Middle frontal gyrus (tissue), 1 donor: ENCODE data around the gene PDE6G.

Source experiments
- DNase-seq: peaks from one replicate; pipeline ENCODE4 v3.0.0-alpha.2; 2015; ENCODE audit warnings: low spot score; ENCODE audit errors: extremely low spot score

Gene PDE6G

DNA sequence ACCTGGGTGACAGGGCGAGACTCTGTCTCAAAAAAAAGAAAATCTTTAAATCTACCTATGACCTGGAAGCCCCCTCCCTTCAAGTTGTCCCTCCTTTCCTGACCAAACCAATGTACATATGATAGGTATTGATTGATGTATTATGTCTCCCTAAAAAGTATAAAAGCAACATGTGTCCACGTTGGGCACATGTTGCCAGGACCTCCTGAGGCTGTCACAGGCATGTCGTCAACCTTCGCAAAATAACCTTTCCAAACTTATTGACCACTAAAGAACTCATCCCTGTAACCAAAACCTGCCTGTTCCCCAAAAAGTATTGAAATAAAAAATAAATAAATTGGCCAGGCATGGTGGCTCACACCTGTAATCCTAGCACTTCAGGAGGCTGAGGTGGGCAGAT is 5.7 kb upstream of the PDE6G start:
- no peak for DNase-seq

DNA sequence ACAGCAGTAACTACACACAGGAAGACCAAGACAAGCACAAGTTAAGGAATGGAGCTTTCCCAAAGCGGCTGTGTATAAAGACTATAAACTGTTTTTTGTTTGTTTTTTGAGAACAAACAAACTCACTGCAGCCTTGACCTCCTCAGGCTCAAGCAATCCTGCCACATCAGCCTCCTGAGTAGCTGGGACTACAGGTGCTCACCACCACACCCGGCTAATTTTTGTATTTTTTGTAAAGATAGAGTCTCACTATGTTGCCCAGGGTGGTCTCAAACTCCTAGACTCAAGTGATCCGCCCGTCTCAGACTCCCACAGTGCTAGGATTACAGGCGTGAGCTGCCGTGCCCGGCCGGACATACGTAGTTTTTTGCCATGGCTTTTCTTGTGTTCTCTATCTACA is 4.1 kb upstream of the PDE6G start:
- DNase-seq: no peak

DNA sequence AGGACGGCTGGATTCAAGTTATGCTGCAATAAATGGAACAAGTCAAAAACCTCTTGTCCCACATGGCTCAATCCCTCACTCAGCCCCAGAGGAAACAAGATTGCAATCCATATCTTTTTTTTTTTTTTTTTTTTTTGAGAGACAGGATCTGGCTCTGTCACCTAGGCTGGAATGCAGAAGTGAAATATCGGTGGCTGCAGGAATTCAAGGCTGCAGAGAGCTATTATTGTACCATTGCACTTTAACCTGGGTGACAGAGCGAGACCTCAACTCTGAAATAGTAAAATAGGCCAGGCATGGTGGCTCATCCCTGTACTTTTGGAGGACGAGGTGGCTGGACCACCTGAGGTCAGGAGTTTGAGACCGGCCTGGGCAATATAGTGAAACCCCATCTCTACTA is 2.7 kb upstream of the PDE6G start:
- no peak for DNase-seq

- no peak for DNase-seq
These were observed 493 bp upstream of the PDE6G start for GRCh38 chr17:81656835-81657234.

DNA sequence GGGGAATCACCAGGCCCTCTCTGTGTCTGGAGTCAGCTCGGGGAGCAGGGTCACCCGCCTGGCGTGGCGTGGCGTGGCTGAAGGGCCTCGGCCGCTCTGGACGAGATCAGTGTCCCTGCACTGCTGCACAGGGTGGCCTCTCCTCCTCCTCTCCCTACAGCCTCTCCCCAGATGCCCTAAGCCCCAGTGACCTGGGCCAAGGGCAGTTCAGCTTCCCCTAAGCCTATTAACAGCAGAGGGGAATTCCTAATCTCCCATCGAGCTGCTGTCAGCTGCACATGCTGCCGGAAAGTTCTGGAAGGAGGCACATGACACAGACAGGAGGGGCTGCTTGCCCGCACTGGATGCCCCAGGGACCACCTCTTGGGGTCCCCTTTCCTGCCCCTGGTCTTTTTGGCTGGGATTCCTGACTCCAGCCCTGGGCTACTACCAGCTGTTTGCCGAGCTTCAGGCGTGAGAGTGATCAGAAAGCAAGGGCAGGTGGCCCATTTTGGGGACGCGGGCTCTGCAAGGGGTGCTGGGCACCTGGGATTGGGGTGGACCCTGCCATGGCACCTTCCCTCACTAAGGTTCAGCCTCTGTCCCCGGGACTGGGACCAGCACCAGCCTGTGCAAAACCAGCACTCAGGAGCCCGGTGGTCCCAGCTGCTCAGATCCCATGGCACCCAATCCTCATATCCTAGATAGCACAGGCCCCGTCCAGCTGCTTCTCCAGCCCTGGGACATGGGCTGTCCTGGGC is 794 bp downstream of the PDE6G start:
- DNase-seq: no peak

GRCh38 chr17:81652906-81653771 is 3.2 kb downstream of the PDE6G start:
- DNase-seq: no peak

- DNase-seq: no peak
These were observed 4.7 kb downstream of the PDE6G start for GRCh38 chr17:81651692-81652091.

DNA sequence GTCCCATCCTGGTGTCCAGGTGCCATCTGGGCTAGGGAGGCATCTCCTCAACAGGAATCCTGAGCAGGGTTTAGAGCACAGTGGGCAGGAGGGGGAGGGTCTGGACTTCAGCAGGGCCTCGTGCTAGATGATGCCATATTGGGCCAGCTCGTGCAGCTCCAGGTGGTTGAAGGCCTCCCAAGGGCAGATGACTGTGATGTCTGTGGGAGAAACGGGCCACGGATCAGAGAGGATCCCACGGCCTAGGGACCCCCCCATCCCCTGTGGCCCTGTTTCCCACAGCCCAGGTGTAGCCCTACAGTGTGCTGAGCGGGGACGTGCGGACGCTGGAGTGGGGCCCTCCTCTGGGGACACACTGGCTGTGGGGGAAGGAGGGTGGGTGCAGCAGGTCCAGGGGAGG is 5.4 kb downstream of the PDE6G start:
- DNase-seq: no peak

DNA sequence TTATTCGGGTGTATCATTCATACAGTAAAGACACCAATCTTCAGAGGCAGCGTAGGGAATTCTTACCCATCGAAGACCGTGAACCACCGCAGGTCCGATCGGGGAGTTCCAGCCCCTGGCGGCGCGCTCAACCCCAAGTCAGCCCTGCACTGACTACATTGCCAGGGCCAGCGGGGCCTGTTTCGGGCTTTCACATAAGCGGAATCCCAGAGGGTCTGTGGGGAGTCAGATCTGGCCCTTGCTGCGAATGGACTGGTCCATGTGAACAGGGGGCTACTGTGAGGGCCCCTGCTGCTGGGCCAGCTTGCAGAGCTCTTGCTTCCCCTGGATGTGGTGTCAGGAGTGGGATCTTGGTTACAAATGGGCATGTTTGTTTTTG is 7.6 kb downstream of the PDE6G start:
- no peak for DNase-seq

DNA sequence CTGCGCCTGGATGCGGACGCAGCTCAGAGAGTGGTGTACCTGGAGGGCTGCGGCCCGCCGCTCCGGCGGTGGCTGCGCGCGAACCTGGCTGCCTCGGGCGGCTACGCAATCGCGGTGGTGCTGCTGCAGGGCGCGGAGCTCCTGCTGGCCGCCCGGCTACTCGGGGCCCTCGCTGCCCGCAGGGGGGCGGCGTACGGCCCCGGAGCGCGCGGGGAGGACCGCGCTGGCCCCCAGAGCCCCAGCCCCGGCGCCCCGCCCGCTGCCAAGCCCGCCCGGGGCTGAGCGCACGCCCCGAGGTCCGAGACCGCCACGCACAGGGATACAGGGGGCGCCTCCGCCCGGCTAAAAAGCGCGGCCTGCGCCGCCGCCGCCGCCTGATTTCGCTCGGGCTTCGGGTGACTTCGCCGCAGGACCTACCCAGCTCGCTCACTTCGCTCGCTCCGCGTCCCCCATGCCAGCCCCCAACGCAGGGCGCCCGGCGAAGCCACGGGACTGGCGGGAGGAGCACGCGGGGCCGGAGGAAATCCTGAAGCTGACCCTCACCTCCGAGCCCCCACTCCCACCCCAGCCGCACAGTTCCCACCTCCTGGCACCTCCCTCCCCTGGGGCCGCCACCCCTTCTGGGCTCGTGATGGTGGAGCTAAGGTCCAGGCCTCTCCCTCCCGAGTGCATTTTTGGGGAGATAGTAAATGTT is 8.2 kb downstream of the PDE6G start:
- DNase-seq: no peak

DNA sequence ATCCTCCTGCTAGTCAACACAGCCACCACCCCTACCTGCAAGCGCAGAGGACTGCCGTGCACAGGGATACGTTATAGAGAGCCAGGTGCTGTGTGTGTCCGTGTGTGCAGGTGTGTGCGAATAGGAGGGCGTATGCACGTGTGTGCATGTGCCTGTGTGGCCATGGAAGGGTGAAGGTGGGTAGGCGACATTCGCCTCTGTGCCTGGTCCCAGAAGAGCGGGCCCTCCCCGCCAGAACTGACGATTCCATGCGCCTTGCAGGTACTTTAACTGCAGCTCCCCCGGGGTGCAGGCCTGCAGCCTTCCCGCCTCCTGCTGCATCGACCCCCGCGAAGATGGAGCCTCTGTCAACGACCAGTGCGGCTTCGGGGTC is 8.7 kb downstream of the PDE6G start:
- DNase-seq: no peak

- DNase-seq: no peak
These were observed 9.3 kb downstream of the PDE6G start for GRCh38 chr17:81646869-81647600.

- DNase-seq: no peak
These were observed 11.1 kb downstream of the PDE6G start for GRCh38 chr17:81644976-81645952.

- no peak for DNase-seq
These were observed 11.8 kb downstream of the PDE6G start for GRCh38 chr17:81644496-81644895.

- DNase-seq: no peak
These were observed 14.4 kb downstream of the PDE6G start for GRCh38 chr17:81641825-81642489.

DNA sequence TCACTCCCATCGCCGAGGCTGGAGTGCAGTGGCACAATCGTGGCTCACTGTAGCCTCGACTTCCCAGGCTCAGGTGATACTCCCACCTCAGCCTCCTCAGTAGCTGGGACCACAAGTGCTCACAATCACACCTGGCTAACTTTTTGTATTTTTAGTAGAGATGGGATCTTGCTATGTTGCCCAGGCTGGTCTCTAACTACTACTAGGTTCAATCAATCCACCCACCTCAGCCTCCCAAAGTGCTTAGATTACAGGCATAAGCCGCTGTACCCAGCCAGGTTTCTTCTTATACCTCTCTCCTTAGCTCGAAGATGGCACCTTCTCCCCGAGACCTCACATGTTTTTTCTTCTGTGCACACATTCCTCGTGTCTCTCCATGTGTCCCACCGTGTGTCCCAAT is 16.3 kb downstream of the PDE6G start:
- no peak for DNase-seq

GRCh38 chr17:81638683-81639082 is 17.7 kb downstream of the PDE6G start:
- DNase-seq: no peak

DNA sequence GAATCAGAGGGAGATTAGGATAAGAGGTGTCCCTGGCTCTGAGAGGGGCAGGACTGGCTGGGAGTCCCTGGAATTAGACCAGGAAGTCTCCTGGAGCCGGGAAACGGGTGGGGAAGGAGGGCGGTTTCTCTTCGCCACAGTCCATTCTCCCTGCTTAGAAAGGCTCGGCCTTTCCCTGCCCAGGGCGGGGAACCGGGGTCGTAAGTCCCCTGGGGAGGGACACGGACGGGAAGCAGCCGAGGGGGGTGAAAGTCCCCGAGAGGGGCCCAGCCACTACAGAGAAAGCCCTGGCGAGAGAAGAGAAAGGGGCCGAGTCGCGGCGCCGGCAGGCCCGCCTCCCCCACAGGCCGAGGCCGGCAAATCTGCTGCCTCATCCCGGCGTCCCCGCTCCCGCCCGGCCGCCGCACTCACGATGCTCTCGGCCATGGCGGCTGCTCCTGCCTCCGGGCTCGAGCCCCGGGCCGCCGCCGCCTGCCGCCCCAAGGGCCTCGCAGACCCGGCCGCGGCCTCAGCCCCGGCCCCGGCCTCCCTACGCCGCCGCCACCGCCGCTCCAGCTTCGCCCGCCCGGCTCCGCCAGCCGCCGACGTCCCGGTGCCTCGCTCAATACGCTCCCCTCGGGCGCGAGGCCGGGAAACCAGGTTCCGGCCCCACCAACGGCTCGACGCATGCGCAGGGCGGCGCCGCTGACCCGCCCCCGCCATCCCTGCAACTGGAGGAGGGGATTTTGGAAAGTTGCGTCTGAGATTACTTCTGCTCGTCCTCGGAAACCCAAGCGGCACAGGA is 19.6 kb downstream of the PDE6G start, which contains the start of the genes NPLOC4 and TSPAN10:
Gene NPLOC4, minus strand, starts transcription at position 608 of the 784 bp plus-strand sequence. Its CDS starts 182 bp downstream, at position 426.
Gene TSPAN10, plus strand, starts transcription at position 692 of the 784 bp plus-strand sequence. CDS start 5,217 bp downstream, outside the sequence.
- peak; percentile 53 for DNase-seq
